NK-92 (cell line): ENCODE measurements around the gene MB21D2.

ENCODE experiments used
- DNase-seq: peaks from one replicate; lab custom pipeline; 2025; ENCODE audit not compliant: unreplicated experiment; lab: John Stamatoyannopoulos, UW

MB21D2 gene

GRCh38 chr3:192892981-192893700 lies 24.5 kb downstream of the MB21D2 start:
- no peak for DNase-seq

GRCh38 chr3:192890347-192891335 lies 27.0 kb downstream of the MB21D2 start:
- DNase-seq, result no peak

DNA sequence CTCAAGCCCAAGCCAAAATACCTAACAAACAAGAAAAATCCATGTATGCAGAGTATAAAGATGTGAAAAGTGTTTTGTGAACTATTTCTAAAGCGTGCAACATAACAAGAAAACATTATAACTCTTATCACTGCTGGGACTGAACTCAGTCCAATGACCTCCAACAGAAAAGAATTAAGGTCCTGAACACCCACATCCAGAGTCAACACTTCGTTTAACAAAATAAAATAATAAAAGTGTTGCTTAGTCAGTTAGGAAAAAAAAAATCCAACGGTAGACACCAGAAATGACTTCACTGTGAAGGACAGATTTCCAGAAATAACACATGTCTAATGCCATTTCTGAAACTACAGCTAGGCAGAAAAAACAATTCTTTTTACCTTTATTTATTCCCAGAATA lies 28.0 kb downstream of the MB21D2 start:
- no peak for DNase-seq

DNA sequence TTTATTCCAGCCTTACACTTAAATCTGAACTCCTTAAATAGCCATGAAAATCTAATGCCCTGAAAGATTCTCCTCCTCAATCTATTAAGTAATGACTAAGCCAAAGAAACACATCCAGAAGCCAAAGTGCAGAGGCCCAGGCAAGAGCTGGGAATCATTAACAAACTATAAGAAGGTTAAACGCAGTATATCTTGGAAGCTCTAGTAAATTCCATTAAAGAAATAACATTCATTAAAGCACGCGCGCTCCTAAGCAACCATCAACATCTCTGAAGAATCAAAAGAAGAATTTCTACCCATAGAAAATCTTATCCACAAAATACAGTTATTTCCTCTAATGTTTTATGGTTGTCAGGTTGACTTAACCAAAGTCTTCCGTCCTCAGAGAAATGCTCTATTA lies 29.5 kb downstream of the MB21D2 start:
- DNase-seq, result no peak

- DNase-seq, result no peak
These were observed 30.0 kb downstream of the MB21D2 start for GRCh38 chr3:192887701-192888100.

DNA sequence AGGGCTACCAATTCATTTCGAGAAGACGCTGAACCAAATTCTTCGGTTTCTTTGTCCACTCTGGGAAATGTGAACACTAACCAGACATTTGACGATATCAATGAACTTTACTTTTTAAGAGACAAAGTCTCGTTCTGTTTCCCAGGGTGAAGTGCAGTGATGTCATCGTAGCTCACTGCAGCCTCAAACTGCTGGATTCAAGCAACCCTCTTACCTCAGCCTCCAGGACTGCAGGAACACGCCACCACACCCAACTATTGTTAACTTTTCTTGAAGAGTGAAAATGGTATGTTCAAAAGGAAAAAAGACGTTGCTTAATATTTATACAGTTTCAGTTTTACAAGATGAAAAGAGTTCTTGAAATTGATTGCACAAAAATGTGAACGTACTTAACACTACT lies 30.6 kb downstream of the MB21D2 start:
- no peak for DNase-seq

DNA sequence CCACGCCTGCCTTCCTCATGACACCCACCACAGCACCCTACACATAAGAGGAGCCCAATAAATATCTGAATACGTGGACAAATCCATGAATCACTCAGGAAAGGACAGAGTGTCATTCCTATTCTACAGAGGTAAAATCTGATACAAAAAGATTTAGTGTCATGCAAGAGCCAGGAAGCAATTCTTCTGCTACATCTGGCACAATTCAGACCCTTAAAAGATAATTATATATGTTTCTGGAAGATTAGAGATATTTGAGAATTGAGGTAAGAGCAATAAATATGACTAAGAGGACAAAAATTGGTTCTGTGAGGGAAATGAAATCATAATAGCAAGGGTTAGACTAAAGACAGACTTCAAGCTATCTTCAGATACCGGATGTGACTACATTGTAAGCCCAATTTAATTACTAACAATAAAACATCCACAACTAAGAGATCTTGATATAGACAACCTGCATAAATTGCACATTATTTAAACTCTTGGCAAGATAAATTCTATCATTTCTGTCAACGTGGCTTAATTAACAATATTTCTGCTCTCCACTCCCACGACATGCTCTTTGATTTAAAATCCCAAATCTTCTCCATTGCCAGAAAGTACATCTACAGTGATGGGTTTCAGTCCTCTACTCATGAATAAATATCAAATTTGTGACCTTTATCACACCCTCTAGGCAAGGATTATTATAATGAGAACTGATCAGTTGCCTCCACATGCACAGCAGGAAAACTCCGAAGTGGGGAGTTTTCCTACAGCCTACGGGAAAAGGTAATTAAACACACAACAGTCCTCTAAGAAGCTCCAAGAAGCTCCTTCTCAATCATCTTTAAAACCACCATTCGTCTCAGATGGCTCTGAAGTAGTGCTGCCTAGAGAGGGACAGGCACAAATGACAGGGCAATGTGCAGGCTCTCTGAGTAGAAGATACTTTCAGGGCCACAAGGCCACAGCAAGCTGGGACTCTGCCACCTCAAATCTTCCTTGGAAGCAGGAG lies 32.6 kb downstream of the MB21D2 start:
- DNase-seq, result no peak

DNA sequence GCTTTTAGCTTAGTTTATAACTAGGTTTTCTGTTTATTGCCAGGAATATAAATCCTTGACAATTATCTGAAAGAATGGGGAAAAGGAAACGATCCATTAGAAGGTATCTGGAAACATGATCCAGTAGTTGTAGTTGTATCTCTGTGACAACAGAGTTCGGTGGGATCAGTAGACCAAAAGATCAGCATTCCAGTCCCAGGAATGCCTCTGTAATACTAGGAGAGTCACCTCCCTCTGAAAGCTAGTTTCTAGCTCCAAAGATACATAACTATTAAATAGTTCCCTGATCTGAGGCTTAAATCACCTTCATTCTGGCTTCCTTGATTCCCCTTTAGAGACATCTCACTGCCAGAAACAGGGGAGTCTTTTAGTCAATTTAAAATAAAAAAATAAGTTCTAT lies 34.1 kb downstream of the MB21D2 start:
- DNase-seq, result no peak

DNA sequence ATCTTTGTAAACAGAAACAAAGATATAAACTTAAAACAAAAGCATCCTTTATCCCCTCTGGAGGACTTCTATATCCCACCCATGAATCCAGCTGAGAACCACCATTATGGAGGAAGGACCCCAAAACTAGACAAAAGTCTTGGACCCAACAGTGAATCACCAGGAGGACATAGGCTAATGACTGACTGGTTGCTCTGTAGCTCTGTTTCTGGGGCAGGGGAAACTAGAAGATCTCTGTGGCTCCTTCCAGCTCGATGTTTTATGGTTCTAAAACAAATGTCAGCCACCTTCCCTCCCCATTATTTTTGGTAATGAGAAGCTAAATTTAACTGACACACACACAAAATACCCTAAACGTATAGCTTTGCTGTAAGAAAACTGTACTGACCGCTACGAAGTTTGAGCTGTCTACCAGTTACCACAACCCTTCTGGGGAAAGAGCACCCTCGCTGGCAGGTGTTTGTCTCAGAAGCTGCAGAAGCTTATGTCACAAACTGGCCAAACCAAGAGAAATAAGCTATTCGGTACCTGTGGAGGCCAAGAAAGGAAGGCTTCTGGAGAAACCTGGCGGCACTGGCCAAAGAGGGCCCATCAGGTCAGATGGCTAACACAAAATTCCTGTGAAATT lies 36.4 kb downstream of the MB21D2 start:
- no peak for DNase-seq

GRCh38 chr3:192880313-192880712 lies 37.3 kb downstream of the MB21D2 start:
- DNase-seq, result no peak

GRCh38 chr3:192879346-192880031 lies 38.2 kb downstream of the MB21D2 start:
- DNase-seq, result no peak

DNA sequence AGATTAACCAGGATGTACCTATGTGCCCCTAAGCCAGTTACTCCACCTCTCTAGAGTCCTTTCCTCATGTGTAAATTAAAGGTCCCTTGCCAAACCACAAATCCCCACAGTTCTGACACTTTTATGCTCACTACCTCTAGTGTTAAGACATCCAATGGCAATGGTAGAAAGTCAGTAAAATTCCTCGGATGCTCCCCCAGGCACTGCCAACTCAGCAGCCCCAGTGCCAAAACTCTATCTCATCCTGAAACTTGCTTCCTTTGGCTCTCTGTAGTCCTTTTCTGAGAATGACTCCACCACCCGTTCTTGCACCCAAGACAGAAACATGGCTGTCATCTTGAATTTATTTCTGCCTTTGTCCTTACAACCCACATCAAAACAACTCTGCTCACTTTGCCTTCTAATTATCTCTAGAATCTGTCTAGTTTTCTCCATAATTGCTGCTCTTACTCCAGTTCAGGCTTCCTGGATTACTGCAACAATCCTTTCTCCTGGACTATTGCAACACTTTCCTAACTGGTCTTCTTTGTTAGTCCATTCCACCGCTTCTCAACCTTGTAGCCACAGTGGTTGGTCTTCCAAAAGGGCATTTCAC lies 41.6 kb downstream of the MB21D2 start:
- no peak for DNase-seq

DNA sequence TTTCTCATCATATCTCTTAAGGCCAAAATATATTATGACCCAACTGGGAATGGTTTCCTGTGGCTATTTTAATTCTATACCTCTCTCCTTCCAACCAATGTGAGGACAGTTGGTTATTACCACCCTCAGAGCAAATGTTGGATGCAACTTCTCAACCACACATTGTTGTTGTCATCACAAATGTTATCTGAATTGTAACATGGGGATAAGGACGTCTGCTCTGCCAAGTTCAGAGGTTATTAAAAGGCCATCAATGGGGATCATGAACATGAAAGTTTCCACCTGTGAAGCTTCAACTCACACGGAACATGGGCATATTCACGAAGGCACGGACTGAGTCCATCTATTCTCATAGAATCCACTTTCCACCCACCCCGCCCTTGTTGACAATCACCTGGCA lies 46.8 kb downstream of the MB21D2 start:
- DNase-seq, result no peak

DNA sequence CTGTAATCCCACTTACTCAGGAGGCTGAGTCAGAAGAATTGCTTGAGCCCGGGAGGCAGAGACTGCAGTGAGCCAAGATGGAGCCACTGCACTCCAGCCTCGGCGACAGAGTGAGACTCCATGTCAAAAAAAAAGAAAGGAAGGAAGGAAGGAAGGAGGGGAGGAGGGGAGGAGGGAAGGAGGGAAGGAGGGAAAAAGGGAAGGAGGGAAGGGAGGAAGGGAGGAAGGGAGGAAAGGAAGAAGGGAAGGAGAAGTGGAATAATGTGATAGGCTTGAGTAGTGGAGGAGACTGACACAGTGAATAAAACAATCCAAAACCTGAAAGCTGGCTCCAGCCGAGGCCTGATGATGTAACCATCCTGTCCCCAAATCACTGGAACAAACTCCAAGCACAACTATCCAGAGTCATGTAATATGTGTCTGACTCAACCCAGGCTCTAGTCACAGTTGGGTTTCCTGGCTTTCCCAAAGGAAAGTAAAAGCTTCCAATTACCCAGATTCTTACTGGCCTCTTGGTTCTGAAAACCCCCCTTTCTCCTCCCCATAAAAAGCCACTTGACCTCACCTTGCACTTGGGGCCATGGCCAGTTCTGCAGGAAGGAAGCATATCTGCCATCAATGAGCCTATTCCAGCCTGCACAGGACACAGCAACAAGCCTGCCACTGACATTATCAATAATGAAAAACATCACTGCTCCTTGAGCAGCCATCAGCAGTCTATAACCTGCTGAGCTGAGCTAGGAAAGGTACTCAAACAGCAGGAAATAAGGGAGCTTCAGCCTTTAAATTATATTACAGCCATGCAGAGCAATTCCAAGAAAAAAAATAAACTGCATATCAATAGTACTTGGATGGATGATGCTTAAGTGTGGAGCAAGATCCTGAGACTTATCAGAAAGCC lies 48.3 kb downstream of the MB21D2 start:
- DNase-seq, result no peak

DNA sequence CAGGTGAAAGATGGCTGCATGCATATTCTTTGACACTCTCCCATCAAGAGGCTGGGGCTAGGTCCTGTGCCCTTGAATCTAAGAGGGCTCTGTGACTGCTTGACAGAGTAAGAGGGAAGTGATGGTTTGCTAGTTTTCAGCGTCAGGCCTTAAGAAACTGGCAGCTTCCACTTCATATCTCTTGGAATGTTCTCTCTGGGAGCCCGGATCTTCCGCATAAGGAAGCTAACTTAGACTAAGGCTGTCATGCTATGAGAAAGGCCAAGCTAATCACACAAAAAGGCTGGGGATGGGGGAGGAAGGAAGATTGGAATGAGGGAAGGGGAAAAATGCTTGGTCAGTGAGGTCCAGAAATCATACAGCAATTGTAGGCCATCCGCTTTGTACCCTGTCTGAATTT lies 50.0 kb downstream of the MB21D2 start:
- no peak for DNase-seq

DNA sequence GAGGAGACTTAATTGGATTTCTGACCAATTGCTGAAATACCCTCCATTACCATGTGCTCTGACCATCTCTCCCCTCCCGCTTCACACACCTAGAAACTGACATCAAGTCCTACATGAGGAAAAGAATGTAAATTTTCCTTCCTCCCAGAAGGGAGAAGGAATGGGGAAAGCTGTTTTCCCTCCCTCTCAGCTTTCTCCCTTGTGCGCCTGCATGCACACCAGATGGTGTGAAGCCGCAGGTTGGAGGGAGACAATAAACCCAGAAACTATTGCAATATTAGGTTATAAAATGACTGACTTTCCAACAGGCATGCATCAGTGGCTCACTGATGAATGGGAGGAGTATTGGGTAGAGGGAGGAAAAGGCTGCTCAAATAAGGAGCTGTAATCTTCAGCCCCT lies 50.9 kb downstream of the MB21D2 start:
- DNase-seq, result no peak

GRCh38 chr3:192864941-192865340 lies 52.7 kb downstream of the MB21D2 start:
- DNase-seq, result no peak

GRCh38 chr3:192863091-192863420 lies 54.6 kb downstream of the MB21D2 start:
- DNase-seq, result no peak
